Gastrocnemius medialis (tissue), 4 donors: ENCODE measurements around the gene CNKSR1.

Experiments
- CTCF ChIP-seq, 5 experiments: fragments of 450-650 bp in 3 of 5; fragments of 200-600 bp in 2 of 5; sonication (generic) in 2 of 5; IDR thresholded peaks in 4 of 5; conservative IDR thresholded peaks in 1 of 5; 1 replicate in 4 of 5; 2 replicates in 1 of 5; pipeline ENCODE4 v1.5.1; 2016 to 2019; ENCODE audit warnings: antibody characterized with exemption in 5 of 5, mild to moderate bottlenecking in 3 of 5, moderate library complexity in 3 of 5
- POLR2A ChIP-seq, 2 donors: fragments of 450-650 bp; IDR thresholded peaks; one replicate each; pipeline ENCODE4 v1.6.1; 2017; ENCODE audit warnings: antibody characterized with exemption in 2 of 2, mild to moderate bottlenecking in 2 of 2, moderate library complexity in 2 of 2

GRCh38 chr1:26168410-26169197, 8.7 kb upstream of the CNKSR1 start, which contains the start of gene C1orf232:
- TF ChIP-seq CTCF (IDR thresholded peaks at IDR 0.05 in 4 of 5, conservative IDR thresholded peaks at IDR 0.05 in 1 of 5) = no peak
- no peak for TF ChIP-seq POLR2A (IDR thresholded peaks at IDR 0.05)
